Right lobe of liver (tissue), 4 donors: ENCODE data around the gene KRTAP10-12.

ENCODE experiments used
- CTCF ChIP-seq, 4 donors: fragments of 200-600 bp in 3 of 4; fragments of 450-650 bp in 1 of 4; IDR thresholded peaks; one replicate each; pipeline versions ENCODE4 v1.5.1 to v1.8.0; 2016 to 2022; ENCODE audit warnings: antibody characterized with exemption in 4 of 4, mild to moderate bottlenecking in 2 of 4
- POLR2A ChIP-seq: fragments of 450-650 bp; IDR thresholded peaks from one replicate; pipeline ENCODE4 v1.6.1; 2017; ENCODE audit warnings: antibody characterized with exemption, mild to moderate bottlenecking
- donor health status: DM: no; HTN: no; CAD: no.
- donor health status: DM: no; HTN: no; CAD: no.
- donor health status: DM: no; HTN: yes; CAD: no.

- TF ChIP-seq POLR2A (no peak), CTCF (IDR thresholded peaks at IDR 0.05) (no peak)
Observed at GRCh38 chr21:44732956-44733355, 36.0 kb downstream of the KRTAP10-12 start.
